HG03460 (cell line): ENCODE measurements around the gene CD58.
A peak's percentile ranks its signal among the peaks of the same experiment; 100 is the strongest.
"Not testable (repeated sequence)": the region's sequence is repeated elsewhere in the genome, so short reads cannot be mapped to it uniquely, and the experiment has no call there.

Experiments
- ATAC-seq: cut with Tn5 transposase; IDR thresholded peaks from one replicate; pipeline ENCODE4 v1.9.1; 2021; ENCODE audit not compliant: unreplicated experiment

Gene CD58

DNA sequence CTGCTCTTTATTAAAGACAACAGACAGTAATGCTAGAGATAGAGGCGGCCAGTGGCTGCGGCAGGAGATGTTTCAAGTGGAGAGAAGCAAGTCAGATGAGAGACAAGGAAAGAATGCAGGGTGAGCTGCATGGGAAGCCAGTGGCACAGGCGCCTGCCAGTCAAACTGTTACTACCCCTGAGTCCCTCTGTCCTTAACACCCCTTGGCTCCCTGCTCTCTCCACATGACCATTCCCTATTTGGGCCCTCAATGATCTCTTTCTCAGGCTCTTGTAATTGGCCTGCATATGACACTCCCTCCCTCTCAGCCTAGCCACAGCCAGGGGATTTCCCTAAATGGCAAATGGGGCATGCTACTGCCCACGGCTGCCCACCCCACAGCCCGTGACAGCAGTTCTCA, 22.6 kb upstream of the CD58 start:
- ATAC-seq: not testable (repeated sequence)

GRCh38 chr1:116591951-116592605, 21.3 kb upstream of the CD58 start:
- ATAC-seq: not testable (repeated sequence)

DNA sequence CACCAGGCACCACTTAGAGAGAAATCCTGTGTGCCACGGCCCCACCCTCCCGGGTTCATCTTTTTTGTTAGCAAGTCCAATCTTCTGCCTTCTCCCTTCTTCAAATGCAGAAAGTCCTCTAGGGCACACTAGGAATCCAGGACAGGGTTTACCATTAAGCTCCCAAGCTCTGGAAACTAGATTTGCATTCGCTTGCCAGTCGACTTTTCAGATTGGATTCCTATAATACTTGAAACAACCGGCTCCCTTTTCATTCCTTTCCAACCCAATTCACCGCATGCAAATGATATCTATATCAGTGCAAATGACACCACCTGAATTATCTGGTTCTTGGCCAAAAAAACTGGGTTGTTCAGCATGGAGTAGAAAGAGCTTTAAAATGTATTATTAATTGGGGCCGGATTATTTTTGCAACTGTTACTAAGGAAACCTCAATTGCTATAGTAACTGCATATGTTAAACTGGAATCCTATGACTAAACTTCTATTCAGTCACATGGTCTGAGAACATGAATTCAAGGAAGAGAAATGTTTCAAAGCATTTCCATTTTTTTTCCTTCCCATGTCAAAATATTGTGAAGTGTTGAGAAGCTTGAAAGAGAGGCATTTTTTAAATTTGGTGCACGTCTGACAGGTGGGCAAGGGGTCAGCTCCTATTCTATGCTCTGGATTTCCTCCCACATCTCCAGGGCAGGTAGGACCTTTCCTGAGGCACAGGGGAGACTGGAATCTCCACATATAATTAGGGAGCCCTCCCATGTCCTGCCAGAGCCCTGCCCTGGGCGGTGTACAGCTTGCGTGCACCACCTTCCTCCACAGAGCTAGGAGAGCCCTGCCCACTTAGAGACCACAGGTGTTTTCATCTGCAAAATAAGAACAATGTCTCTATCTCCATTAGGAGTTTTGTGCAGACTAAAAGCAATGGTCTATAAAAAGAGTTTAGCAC, 20.5 kb upstream of the CD58 start:
- ATAC-seq: not testable (repeated sequence)

DNA sequence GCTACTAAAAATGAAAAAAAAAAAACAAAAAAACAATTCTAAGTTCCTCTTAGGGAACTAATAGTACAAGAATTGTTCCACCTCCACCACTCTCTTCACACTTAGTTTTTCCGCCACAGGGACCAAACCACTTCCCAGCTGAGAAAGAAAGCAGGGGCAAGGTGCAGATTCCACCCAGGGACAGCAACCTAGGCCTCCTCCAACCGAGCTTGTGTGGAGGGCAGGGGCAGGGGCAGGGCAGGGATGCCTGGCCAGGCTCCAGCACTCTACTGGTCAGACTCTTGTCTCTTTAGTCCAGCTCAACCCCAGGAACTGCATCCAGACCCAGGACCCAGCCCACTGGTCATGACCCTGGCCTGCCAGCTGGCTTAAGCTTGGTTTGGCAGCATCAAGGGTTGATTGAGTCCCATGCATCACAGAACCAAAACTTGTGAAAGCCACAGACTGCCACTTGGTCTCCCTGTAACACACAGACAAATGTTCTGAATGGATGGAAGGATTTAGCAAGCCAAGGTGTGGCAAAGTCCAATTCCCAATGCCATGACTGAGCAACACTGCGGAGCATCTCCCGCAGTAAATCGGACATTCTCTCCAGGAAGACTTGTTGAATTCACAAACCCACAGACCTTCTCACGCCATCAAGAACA, 19.7 kb upstream of the CD58 start:
- ATAC-seq: not testable (repeated sequence)

DNA sequence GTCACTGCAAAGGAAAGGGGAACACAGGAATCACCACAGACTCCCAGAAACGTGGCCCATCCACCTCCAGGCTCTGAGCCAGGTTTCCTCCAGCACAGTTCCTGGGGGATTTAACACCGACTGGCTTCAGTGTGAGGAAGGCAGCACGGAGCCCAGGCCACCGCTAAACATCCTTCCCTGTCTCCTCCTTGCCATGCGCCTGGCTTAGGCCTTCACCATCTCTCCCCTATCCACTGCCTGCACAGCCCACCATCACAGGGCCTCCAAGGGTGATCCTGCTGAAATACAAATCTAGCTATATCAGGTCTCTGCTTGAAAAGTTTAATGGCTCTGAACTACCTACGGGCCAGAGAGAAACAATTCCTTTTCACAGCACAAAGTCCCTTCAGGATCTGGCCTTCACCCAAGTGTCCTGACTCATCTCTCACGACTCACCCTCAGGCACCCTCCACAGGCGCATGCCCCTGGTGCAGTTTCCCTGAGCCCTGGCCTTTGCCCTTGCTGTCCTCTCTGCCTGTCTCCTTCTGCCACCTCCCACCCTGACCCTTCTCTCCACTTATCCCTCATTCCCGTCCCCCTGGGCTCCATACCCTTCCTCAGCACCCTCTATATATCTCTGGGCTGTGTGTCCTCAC, 18.4 kb upstream of the CD58 start:
- ATAC-seq: not testable (repeated sequence)

GRCh38 chr1:116587501-116588227, 16.8 kb upstream of the CD58 start:
- no peak for ATAC-seq

GRCh38 chr1:116586741-116587143, 15.9 kb upstream of the CD58 start:
- peak; percentile 63 for ATAC-seq

DNA sequence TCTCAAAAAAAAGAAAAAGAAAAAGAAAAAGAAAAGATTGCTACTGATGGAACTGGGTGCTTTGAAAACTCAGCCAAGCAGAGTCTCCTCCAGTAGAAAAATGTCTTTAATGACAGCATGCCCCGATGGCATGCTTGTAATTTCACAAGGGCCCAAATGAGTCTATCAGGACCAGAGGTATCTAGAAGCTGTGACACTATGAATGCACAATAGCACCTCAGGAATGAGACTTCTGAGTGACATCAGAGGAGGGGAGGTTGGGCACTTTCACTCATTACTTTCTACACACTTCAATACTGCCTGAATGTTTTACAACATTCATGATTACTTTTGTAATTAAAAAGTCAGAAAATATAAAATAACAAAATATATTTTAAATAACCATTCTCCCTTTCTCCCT, 15.1 kb upstream of the CD58 start:
- no peak for ATAC-seq

DNA sequence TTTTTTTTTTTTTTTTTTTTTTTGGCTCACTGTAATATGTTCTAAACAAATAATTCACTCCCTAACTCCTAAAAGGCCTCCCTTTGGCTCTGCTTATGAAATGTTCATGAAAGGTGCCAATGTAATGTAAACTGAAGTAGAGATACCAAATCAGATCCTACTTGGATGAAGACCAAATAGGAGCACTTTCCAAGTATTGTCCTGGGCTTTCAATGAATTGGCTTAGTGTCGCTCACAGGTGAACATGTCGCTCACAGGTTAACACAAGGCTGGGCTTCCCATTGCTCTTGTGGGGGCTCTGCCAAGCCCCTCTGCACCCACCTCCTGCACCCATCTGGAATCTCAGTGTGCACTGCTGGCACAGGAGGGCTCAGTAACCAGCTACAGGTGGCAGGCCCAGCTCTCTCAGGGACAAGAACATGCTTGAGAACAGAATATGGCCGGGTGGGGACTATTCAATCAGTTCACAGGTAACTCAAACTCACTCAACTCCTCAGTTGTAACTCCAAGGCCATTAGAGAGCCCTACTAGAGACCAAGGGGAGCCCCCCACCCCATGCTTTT, 10.6 kb upstream of the CD58 start:
- ATAC-seq: no peak

DNA sequence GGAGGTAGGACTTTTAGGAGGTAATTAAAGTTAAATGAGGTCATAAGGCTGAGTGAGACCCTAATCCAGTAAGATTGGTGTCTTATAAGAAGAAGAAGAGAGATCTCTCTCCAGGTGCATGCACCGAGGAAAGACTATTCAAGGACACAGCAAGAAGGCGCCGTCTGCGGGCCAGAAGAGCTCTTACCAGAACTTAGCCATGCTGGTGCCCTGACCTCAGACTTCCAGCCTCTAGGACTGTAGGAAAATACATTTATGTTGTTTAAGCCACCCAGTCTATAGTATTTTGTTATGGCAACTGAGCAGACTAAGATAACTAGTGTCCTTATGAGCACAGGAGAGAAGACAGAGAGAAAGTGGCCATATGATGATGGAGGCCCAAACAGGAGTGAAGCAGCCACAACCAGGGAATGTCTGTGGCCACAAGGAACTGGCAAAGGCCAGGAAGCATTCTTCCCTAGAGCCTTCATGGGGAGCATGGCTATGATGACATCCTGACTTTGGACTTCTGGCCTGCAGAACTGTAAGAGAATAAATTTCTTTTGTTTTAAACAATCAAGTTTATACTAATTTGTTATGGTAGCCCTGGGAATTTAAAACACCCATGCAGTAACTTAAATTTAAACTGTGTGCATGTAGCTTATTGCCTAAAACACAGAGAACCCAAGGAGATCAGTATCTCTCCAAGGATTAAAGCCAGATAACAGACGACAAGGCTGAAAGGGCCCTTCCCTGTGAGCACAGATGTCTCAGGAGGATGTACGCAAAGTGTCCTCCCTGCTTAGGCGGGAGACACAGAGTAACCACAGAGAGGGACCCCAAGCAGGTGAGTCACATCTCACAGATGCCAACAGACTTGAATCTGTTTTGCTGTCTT, 9.9 kb upstream of the CD58 start:
- ATAC-seq: no peak

DNA sequence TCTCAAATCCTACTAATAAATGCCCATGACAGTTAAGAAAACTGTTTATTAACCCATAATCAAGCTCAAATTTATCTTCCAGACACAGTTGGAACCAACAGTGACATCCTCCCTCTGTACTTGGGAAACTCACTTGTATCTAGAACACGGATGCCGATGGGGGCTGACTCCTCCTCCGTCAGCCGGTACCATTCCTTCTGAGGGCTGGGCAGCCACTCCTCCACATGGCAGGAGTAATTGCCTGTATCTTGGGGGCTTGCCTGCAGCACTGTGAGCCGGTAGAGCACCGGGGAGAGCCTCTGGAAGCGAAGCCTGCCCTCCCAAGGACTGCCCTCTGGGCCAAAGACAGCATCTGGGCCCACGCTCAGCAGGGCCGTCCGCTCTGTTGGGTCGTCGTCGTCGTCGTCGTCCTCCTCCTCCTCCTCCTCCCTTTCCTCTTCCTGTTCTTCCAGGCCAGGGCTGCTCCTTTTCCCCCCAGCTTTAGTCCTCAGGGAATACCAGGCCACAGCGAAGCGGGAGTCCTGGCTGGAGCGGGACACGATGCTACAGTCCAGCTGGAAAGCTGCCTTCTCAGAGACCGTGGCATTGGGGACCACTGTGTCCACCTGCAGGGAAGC, 8.5 kb upstream of the CD58 start:
- ATAC-seq: no peak

DNA sequence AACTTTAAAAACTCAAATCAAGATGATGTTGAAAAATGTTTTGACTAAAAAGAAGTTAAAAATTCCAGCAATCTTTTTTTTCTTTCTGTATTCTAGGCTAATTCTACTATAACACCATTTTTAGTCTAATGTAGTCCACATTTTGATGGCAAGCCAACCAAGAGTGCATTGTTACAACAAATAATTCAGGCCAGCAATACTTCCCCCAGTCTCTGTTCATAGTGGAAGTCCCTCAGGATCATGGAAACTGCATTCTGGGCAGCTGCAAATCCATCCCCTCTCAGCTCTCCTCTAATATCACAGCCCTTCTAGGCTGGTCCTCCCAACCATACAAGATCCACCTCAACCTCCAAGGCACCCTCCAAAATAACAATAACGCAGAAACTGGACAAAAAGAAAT, 7.8 kb upstream of the CD58 start:
- no peak for ATAC-seq

DNA sequence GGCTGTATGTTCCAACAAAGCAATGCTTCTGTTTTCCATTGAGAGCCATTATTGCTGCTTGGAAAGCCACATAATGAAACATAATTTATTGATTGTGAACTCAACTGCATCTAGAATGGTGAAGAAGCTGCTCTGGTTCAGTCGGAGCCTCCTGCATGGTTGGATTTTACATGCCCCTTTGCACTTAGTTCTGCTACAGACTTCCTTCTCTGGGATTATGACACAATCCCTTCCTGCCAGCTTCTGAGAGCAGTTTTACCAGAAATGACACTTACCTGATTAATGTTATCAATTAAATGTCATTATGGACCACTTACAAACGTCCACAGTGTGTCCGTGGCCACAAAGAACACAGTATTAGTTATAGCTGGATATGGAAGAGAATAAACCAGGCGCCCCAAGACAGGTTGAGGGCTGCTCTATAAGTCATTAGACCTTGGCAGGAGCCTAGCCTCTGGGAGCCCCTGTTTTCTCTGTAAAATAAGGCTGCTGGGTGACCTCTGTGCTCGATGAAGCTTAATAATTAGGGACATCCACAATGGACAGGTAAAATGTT, 7.0 kb upstream of the CD58 start:
- no peak for ATAC-seq

DNA sequence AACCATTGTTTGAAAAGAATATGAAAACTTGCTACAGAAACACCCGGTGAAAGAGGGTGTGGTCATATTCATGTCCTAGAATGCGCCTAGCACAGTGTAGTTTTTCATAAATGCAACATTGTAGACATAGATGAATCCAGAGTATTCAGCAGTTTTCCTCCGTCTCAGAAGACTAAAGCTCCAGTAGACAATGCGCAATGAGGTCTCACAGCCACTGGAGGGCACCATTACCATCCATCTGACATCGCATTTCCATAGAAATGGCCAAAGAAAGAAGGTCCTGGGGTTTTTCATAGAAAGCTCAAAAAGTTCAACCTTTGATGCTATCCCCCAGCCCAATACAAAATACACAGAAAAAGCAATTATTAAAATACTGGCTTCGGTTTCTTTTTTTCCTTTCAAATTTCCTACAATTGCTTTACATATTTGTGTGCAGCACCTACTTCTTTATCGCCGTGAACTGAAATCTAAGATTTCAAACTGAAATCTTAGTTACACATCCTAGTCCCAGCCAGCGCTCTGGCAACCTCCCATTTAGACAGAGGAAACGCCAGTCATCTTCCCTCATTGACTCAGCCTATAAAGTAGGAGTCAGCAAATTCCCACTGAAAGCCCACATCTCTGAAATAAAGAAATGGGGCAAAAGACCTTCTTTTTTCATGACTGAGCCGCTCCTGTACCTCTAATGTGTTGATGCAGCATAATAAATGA, 3.9 kb upstream of the CD58 start:
- no peak for ATAC-seq

GRCh38 chr1:116573431-116574095, 2.7 kb upstream of the CD58 start:
- no peak for ATAC-seq

- ATAC-seq: no peak
These were observed 2.1 kb upstream of the CD58 start for GRCh38 chr1:116572771-116573430.

DNA sequence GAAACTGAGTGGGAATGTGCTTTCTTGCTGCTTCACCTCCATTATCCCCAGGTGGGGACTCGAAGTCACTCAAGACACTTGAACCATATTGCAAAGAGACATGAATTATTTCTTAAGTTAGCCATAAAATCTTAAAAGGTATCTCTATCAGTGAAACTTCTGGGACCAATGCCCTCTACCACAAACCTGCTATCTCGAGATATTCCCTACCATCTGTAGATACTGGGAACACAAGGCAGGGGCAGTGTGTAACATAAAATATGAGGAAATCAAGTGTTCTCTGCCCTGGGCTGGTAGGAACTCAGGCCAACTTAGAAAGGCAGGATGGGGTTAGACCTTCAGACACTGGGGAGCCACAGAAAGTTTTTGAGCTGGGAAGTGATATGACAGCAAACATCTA, 1.3 kb upstream of the CD58 start:
- ATAC-seq: no peak
